GM19193 (cell line): ENCODE data around the gene WDR18.

Experiments used
- POLR2A ChIP-seq: IDR thresholded peaks from 4 replicates; pipeline ENCODE4 v1.6.1; 2011; ENCODE audit not compliant: insufficient read depth, insufficient read length; ENCODE audit errors: extremely low read depth

WDR18 gene

DNA sequence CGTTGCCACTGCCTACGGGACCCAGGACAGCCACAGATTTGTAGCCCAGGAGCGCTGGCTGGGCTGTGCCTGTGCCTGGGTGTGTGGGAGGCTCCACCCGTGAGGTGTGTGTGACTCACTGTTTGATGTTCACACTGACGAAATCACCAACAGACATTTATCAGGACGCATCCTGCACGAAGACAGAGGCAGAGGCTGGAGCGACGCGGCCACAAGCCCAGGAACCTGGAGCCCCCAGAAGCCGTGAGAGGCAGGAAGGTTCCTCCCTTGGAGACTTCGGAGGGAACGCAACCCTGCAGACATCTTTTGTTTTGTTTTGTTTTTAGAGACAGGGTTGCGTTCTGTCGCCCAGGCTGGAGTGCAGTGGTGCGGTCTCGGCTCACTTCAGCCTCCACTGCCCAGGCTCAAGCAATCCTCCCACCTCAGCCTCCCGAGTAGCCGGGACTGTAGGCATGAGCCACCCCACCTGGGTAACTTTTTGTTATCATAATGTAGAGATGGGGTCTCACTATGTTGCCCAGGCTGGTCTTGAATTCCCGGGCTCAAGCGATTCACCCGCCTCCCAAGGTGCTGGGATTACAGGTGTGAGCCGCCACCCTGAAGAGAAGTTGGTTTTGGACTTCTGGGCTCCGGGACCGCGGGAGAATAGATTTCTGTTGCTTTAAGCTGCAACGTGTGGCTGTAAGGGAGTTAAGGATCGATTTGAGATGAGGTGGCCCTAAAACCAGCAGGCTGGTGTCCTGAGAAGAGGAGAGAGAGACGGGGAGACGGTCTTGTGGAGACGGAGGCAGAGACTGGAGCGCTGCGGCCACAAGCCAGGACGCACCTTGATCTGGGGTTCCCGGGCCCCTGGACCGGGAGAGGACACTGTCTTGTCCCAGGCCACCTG, 24.9 kb upstream of the WDR18 start:
- TF ChIP-seq POLR2A: no peak

DNA sequence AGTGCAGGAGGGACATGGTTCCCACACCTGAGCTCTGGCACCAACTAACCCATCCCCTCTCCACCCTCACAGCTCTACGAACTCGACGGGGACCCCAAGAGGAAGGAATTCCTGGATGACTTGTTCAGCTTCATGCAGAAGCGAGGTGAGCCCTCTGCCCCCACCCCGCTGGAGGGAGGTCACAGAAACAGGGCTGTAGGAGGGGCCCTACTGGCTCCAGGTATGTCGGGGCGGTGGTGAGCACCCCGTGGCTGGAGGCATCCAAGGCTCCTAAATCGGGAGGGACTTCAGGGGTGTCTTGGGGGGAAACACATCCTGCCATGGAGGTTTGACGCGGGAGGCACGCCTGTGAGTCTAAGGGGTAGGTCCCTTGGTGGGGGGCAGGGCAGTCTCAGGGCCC, 24.1 kb upstream of the WDR18 start:
- TF ChIP-seq POLR2A: no peak

- TF ChIP-seq POLR2A: no peak
Measured at GRCh38 chr19:960601-960938, 23.6 kb upstream of the WDR18 start.

- TF ChIP-seq POLR2A: no peak
Measured at GRCh38 chr19:961866-962620, 22.1 kb upstream of the WDR18 start.

- no peak for TF ChIP-seq POLR2A
Measured at GRCh38 chr19:962683-963400, 21.3 kb upstream of the WDR18 start.

DNA sequence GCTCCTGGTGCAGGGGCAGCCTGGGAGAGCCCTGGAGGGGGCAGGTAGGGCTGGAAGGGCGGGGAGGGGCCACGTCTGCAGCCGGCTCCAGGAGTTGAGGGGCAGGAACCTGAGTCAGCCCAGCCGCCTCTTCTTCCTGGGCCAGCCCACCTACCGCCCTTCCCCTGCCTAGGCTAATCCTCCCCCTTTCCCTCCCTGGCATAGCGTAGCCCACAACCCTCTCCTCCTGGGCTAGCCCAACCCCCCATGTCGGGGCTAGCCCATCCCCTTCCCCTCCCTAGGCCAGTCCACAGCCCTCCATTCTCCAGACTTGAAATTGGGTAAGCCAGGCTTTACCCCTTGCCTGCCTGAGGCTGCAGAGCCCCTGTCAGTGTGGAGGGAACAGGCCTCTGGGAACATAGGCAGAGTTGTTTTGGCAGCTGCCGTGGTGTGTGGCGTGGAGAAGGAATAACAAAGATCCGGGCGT, 20.6 kb upstream of the WDR18 start:
- no peak for TF ChIP-seq POLR2A

DNA sequence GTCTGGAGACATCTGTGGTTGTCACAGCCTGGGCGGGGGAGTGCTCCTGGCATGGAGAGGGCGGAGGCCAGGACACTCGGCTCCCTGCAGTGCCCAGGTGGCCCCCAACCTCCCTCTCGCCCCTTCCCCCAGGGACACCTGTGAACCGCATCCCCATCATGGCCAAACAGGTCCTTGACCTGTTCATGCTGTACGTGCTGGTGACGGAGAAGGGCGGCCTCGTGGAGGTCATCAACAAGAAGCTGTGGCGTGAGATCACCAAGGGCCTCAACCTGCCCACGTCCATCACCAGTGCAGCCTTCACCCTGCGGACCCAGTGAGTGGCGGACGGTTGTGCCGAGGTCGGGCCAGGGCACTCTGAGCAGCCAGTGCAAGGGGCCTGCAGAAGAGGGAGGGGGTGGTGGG, 20.0 kb upstream of the WDR18 start:
- TF ChIP-seq POLR2A: no peak

- TF ChIP-seq POLR2A: no peak
Measured at GRCh38 chr19:964761-965694, 19.1 kb upstream of the WDR18 start.

DNA sequence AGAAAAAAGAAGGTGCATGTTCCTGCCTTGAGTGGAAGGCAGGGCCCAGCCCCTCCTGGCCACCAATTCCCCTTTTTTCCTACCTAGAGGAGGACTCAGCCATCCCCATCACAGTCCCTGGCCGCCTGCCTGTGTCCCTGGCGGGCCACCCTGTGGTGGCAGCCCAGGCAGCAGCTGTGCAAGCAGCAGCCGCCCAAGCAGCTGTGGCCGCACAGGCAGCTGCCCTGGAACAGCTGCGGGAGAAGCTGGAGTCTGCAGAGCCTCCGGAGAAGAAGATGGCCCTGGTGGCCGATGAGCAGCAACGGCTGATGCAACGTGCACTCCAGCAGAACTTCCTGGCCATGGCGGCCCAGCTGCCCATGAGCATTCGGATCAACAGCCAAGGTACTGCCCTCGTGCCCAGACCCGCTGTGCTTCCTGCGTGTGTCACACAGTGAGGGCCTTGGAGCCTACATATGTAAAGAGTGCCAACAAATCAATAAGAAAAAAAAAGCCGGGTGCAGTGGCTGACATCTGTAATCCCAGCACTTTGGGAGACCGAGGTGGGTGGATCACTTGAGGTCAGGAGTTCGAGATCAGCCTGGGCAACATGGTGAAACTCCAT, 17.6 kb upstream of the WDR18 start:
- TF ChIP-seq POLR2A: no peak

GRCh38 chr19:970695-971094, 13.4 kb upstream of the WDR18 start:
- no peak for TF ChIP-seq POLR2A

- TF ChIP-seq POLR2A: no peak
Measured at GRCh38 chr19:971795-972194, 12.3 kb upstream of the WDR18 start.

- no peak for TF ChIP-seq POLR2A
Measured at GRCh38 chr19:972281-972680, 11.9 kb upstream of the WDR18 start.

DNA sequence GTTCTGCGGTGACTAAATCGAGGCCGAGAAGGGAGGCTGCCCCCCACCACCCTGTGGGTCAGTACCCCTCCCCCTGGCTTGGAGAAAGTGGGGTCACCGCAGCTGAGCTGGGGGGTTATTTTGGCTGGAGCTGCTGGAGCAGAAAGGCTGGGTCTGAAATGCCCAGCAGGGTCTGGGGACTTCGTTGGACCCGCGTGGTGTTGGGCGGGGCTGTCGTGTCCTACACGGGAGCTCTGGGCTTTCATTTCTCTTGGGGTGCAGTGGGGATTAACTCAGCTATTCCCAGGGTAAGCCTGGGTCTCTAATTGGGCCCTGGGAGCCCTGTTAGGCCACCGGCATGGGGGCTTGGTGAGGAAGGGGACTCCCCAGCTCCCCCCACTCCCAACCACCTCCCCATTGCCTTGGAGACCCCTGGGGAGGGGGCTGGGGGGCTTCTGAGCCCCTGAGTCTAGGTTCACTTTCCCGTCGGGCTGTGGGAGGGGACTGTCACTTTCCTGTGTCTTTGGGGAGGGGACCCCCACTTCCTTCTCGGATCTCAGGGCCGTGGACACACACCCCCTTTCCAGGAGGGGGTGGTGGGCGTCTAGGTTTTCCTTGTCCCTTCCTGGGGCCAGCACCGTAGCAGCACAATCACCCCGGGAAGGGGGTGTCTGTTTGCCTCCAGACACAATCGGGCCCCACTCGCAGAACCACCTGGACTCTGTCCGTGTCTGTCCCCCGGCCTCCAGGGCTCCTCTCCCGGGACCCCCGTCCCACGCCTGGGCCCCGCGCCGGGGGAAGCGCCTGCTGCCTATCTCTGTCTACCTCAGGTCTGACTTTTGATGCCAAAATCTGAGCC, 10.2 kb upstream of the WDR18 start:
- no peak for TF ChIP-seq POLR2A
